Upper lobe of right lung (tissue), 1 donor: ENCODE data around the gene CD101. TPM values are rescaled to one million over a fixed set of nuclear protein-coding genes. Genes with fewer than 3 reads are reported as not detected.

Experiments
- ATAC-seq: fragments of 200-7000 bp; cut with Tn5 transposase; one replicate; pipeline ENCODE4 v1.9.1; 2020; ENCODE audit warnings: mild to moderate bottlenecking, moderate library complexity
- DNase-seq: peaks from one replicate; pipeline ENCODE4 v3.0.0-alpha.2; 2020
- H3K27ac ChIP-seq: fragments of 200-600 bp; one replicate; pipeline ENCODE4 v1.8.0; 2022
- H3K27me3 ChIP-seq: fragments of 200-600 bp; one replicate; pipeline ENCODE4 v1.8.0; 2022; ENCODE audit warnings: mild to moderate bottlenecking
- H3K36me3 ChIP-seq: fragments of 200-600 bp; one replicate; pipeline ENCODE4 v1.8.0; 2022
- H3K4me1 ChIP-seq: fragments of 200-600 bp; one replicate; pipeline ENCODE4 v1.8.0; 2022
- H3K4me3 ChIP-seq: fragments of 200-600 bp; one replicate; pipeline ENCODE4 v1.8.0; 2022; ENCODE audit warnings: mild to moderate bottlenecking
- H3K9me3 ChIP-seq: fragments of 200-600 bp; one replicate; pipeline ENCODE4 v1.8.0; 2022
- intact Hi-C: fragments of 100-400 bp; cut with DNase I; formaldehyde crosslinking; loops from one replicate; pipeline ENCODE4 v1.11.0; 2022
- total RNA-seq: library from RNA; stranded (reverse); fragmentation: NEBNext Ultra II Directional; extraction: Animal tissue kit (Norgen Biotek cat#: 25700); gene quantifications from one replicate; pipeline ENCODE4 v1.2.1, GENCODE V29; 2021
- TF ChIP-seq, protein P1 (sequence below): fragments of 200-600 bp; IDR thresholded peaks from one replicate; pipeline ENCODE4 v1.8.0; 2022; ENCODE audit warnings: antibody characterized with exemption
- donor health status: DM: no; HTN: yes; CAD: no; lungs with severe emphysema.

Gene CD101
- total RNA-seq, 1 donor from 2014 or later = 37.4 TPM

DNA sequence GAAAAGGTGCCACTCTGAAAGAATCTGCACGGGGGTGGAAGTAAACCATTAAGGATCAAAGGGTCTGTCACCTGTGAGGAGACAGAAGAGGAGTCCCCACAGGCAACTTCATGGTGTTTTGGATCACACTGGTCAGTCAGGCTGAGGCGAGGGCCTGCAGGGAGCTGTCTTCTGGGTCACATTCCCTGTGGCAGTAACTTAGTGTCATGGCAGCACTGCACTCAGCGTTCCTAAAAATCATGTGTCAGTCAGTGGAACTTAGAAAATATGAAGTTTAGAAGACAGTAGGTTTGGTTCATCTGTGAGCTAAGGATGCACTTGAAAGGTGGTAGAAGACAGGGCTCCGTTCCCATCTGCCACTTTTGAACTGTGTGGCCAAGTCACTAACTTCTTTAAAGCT lies 43.5 kb upstream of the CD101 start:
- no peaks in the 10 kb centered on the region for H3K27me3 ChIP-seq
- TF ChIP-seq, protein P1, sequence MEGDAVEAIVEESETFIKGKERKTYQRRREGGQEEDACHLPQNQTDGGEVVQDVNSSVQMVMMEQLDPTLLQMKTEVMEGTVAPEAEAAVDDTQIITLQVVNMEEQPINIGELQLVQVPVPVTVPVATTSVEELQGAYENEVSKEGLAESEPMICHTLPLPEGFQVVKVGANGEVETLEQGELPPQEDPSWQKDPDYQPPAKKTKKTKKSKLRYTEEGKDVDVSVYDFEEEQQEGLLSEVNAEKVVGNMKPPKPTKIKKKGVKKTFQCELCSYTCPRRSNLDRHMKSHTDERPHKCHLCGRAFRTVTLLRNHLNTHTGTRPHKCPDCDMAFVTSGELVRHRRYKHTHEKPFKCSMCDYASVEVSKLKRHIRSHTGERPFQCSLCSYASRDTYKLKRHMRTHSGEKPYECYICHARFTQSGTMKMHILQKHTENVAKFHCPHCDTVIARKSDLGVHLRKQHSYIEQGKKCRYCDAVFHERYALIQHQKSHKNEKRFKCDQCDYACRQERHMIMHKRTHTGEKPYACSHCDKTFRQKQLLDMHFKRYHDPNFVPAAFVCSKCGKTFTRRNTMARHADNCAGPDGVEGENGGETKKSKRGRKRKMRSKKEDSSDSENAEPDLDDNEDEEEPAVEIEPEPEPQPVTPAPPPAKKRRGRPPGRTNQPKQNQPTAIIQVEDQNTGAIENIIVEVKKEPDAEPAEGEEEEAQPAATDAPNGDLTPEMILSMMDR = no peak
- ATAC-seq = no peak
- no peak for DNase-seq
- no peaks in the 10 kb centered on the region for H3K36me3 ChIP-seq
- H3K4me3 ChIP-seq = no peak overlapping the region
- intact Hi-C loops = no loop called here
- H3K4me1 ChIP-seq = no peaks in the 10 kb centered on the region
- no peak overlapping the region for H3K27ac ChIP-seq
- H3K9me3 ChIP-seq = no peaks in the 10 kb centered on the region

- ATAC-seq (no peak), DNase-seq (no peak)
- TF ChIP-seq, protein P1 = no peak
- Histone ChIP-seq H3K4me3 (no peak overlapping the region), H3K9me3 (no peaks in the 10 kb centered on the region), H3K4me1 (no peaks in the 10 kb centered on the region), H3K27ac (no peak overlapping the region), H3K27me3 (no peaks in the 10 kb centered on the region), H3K36me3 (no peaks in the 10 kb centered on the region)
- intact Hi-C loops = no loop called here
Observed at GRCh38 chr1:116958977-116959376, 42.6 kb upstream of the CD101 start.

DNA sequence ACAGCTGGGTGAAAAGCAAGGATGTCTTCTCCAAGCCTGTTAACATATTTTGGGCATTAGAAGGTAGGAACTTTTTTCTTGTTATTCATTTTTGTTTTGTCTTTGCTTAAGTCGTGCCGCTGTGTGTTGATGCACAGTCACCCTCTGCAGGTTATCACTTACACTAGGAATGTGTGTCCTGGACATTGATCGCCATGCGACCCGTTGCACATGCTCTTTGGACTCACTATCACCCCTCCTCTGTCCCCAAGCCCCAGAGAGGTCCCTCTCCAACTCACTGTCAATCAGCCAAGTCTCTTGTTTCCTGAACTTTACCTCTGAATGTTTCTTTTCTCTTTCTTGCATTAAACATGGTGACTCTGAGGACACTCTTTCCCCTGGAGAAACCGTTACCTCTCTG lies 40.0 kb upstream of the CD101 start:
- Histone ChIP-seq H3K36me3 (no peaks in the 10 kb centered on the region), H3K27ac (no peak overlapping the region), H3K9me3 (no peaks in the 10 kb centered on the region), H3K4me3 (no peak overlapping the region), H3K27me3 (no peaks in the 10 kb centered on the region), H3K4me1 (no peaks in the 10 kb centered on the region)
- TF ChIP-seq, protein P1 = no peak
- intact Hi-C loops = no loop called here
- DNase-seq = no peak
- no peak for ATAC-seq

DNA sequence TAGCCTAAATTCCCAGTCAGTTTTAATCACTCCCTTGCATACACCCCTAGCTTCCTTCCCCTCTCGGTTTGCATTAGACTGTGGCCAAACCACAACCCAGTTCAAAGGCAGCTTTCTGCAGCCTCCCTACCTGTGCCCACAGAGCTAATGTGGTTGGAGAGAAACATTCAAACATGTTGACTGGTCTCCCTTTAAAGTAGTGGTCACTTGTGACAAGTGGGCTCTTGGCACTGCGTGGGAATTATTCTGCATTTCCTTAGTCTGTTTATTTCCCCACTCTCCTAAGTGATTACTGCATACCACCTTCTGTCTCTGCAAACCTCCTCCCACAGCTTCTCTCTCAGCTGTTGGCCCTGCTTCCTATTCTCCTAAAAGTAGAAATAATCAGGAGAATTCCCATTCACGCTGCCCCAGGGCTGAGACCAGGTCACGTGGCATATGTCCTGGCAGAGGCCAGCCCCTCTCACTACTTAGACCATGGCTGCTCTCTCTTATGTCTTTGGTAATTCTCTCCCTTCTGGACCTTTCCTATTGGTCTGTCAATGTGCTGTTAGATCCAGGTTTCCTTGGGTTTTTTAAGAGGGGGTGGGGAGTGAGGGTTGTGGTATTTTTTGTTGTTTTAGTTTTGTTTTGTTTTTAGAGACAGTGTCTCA lies 38.4 kb upstream of the CD101 start:
- ATAC-seq = peak; percentile 77
- no peak for DNase-seq
- Histone ChIP-seq H3K27ac (no peak overlapping the region), H3K27me3 (no peaks in the 10 kb centered on the region), H3K4me3 (no peak overlapping the region), H3K36me3 (no peaks in the 10 kb centered on the region), H3K9me3 (no peaks in the 10 kb centered on the region), H3K4me1 (no peaks in the 10 kb centered on the region)
- TF ChIP-seq, protein P1 = no peak
- intact Hi-C loops = no loop called here

DNA sequence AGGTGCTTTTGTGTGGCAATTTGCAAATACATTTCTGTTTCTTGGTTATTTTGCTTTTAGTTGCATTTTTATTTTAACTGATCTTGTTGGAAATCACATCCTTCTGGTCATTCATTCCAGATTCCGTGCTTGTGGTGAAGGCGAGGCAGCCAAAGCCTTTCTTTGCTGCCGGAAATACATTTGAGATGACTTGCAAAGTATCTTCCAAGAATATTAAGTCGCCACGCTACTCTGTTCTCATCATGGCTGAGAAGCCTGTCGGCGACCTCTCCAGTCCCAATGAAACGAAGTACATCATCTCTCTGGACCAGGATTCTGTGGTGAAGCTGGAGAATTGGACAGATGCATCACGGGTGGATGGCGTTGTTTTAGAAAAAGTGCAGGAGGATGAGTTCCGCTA lies 34.8 kb upstream of the CD101 start:
- no peak overlapping the region for H3K4me3 ChIP-seq
- H3K9me3 ChIP-seq = no peaks in the 10 kb centered on the region
- no peaks in the 10 kb centered on the region for H3K36me3 ChIP-seq
- H3K27me3 ChIP-seq = no peaks in the 10 kb centered on the region
- ATAC-seq = no peak
- TF ChIP-seq, protein P1 = no peak
- H3K27ac ChIP-seq = no peak overlapping the region
- H3K4me1 ChIP-seq = no peaks in the 10 kb centered on the region
- DNase-seq = no peak
- intact Hi-C loops = no loop called here

- TF ChIP-seq, protein P1 = no peak
- H3K27me3 ChIP-seq = no peaks in the 10 kb centered on the region
Observed at GRCh38 chr1:116968724-116969123, 32.8 kb upstream of the CD101 start.

More at GRCh38 chr1:116968724-116969123, 32.8 kb upstream of the CD101 start:
- Histone ChIP-seq H3K36me3 (no peaks in the 10 kb centered on the region), H3K27ac (no peak overlapping the region), H3K9me3 (no peaks in the 10 kb centered on the region), H3K4me3 (no peak overlapping the region), H3K4me1 (no peaks in the 10 kb centered on the region)
- ATAC-seq = no peak
- intact Hi-C loops = no loop called here
- DNase-seq = no peak
